ENCODE data around the gene LRRC38. TPM values are rescaled to one million over a fixed set of nuclear protein-coding genes. Genes with fewer than 3 reads are reported as not detected.

LRRC38 gene
- total RNA-seq, 1 donor from 2014 or later: 0.33 TPM

DNA sequence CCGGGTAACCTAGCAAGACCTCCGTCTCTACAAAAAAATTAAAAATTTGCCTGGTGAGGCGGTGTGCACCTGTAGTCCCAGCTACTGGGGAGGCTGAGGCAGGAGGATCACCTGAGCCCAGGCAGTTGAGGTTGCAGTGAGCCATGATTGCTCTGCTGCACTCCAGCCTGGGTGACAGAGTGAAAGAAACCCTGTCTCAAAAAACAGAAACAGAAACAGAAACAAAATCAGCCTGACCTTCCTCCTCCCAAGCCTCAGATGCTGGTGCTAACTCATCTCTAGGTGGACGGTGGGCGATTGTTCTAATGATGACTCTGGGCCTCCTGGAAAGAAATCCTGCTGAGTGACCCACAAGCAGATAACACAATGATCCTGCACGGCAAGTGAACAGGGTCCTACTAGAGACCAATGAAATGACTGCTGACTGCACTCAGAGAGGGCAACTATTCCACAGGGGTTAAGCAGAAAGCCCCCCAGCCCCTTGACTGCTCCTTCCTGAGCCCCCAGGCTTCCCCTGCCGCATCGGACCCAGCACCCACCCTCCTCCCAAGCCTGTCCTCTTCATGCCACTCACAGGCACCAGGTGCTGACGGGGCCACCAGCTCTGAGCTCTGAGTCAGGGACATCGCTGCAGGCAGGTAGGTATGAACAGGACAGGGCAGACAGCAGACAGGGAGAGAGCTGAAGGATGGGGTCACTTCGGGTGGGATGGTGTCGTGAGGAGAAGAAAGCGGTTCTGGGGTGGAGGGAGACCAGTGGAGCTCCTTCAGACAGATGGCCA, 27.8 kb upstream of the LRRC38 start:
- no peak for DNase-seq (ENCODE audit: low read depth)

DNA sequence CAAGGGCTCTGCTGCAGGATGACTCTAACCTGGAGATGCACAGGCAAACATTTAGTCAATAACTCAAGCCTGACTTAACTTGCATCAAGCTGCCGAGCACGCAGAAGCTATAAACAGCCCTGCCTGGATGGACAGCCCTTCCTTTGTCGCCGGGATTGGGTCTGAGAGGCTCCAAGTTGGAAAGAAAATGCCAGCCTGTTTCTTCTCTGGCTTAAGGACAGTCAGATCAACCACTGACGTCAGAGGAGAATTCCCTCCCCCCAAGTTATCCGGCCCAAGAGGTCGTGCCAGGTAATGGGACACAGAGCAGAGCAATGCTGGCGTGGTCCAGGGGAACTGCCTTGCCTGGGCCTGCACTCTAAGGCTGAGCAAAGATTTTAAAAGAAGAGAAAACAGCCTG, 27.1 kb upstream of the LRRC38 start:
- no peak for DNase-seq (ENCODE audit: low read depth)
- no peaks in the 10 kb centered on the region for H3K36me3 ChIP-seq (ENCODE audit: control insufficient read depth, insufficient read depth, low read length)
- no peak overlapping the region for H3K4me3 ChIP-seq (ENCODE audit: low read depth, low read length)
- TF ChIP-seq, protein P1, sequence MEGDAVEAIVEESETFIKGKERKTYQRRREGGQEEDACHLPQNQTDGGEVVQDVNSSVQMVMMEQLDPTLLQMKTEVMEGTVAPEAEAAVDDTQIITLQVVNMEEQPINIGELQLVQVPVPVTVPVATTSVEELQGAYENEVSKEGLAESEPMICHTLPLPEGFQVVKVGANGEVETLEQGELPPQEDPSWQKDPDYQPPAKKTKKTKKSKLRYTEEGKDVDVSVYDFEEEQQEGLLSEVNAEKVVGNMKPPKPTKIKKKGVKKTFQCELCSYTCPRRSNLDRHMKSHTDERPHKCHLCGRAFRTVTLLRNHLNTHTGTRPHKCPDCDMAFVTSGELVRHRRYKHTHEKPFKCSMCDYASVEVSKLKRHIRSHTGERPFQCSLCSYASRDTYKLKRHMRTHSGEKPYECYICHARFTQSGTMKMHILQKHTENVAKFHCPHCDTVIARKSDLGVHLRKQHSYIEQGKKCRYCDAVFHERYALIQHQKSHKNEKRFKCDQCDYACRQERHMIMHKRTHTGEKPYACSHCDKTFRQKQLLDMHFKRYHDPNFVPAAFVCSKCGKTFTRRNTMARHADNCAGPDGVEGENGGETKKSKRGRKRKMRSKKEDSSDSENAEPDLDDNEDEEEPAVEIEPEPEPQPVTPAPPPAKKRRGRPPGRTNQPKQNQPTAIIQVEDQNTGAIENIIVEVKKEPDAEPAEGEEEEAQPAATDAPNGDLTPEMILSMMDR (IDR thresholded peaks at IDR 0.05; ENCODE audit: insufficient read depth, low read length, poor library complexity, severe bottlenecking): no peak
- H3K27me3 ChIP-seq (ENCODE audit: control insufficient read depth, insufficient read depth, low read length): no peaks in the 10 kb centered on the region

More for the DNA sequence above, 27.8 kb upstream of the LRRC38 start:
- Histone ChIP-seq H3K4me3 (ENCODE audit: low read depth, low read length) (no peak overlapping the region), H3K36me3 (ENCODE audit: control insufficient read depth, insufficient read depth, low read length) (no peaks in the 10 kb centered on the region), H3K27me3 (ENCODE audit: control insufficient read depth, insufficient read depth, low read length) (no peaks in the 10 kb centered on the region)
- TF ChIP-seq, protein P1 (IDR thresholded peaks at IDR 0.05; ENCODE audit: insufficient read depth, low read length, poor library complexity, severe bottlenecking): no peak

DNA sequence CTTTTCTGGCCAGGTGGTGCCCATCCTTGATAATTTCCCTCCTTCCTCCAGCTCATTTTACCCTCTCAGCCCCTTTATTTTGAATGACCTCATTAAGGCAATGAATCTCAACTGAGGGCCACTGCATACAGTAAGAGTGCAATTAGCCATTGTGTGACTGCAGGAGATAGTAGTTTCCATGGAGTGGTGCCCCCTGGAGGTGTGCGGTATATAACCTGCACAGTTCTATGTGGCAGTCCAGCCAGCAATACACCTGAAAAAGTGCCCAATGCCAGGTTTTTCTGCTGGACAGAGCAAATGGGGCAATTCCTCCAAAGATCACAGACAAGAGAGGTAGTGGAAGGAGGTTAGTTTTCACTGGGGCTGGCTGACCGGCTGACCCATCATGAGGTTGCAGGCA, 25.9 kb upstream of the LRRC38 start:
- Histone ChIP-seq H3K27me3 (ENCODE audit: control insufficient read depth, insufficient read depth, low read length) (no peaks in the 10 kb centered on the region), H3K36me3 (ENCODE audit: control insufficient read depth, insufficient read depth, low read length) (no peaks in the 10 kb centered on the region), H3K4me3 (ENCODE audit: low read depth, low read length) (no peak overlapping the region)
- no peak for DNase-seq (ENCODE audit: low read depth)
- TF ChIP-seq, protein P1 (IDR thresholded peaks at IDR 0.05; ENCODE audit: insufficient read depth, low read length, poor library complexity, severe bottlenecking): no peak

DNA sequence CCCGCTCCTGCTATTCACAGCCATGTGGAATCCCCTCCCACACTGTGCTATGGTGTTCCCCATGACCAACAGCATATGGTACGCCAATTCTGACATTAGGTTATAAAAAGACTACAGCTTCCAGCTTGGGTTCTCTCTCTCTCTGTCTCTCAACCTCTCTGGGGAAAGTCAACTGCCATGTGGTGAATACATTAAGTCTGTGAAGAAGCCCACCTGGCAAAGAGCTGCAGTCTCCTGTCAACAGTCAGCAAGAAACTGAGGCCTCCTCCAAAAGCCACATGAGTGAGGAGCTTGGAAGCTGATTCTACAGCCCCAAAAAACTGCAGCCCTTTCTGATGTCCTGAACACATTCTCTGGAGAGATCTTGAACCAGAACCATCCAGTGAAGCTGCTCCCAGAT, 25.0 kb upstream of the LRRC38 start:
- Histone ChIP-seq H3K36me3 (ENCODE audit: control insufficient read depth, insufficient read depth, low read length) (no peaks in the 10 kb centered on the region), H3K27me3 (ENCODE audit: control insufficient read depth, insufficient read depth, low read length) (no peaks in the 10 kb centered on the region), H3K4me3 (ENCODE audit: low read depth, low read length) (no peak overlapping the region)
- TF ChIP-seq, protein P1 (IDR thresholded peaks at IDR 0.05; ENCODE audit: insufficient read depth, low read length, poor library complexity, severe bottlenecking): no peak
- no peak for DNase-seq (ENCODE audit: low read depth)

DNA sequence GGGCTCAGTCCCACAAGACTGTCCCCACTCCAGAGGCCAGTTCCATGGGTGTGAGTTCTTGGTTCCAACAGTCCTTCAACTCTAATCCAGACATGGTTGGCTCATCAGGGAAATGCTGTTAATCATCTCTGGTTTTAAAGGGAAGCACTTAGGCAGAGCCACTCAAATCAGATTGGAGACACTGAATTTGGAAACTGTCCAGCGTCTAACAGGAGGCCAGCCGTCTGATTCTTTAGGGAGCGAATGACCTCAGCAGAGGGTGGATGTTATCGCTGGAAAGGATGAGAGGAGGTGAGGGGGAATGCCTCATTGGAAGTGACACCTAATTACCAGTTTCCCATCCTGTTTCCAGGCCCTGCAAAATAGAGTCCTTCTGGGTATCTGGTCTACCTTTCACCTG, 22.8 kb upstream of the LRRC38 start:
- H3K4me3 ChIP-seq (ENCODE audit: low read depth, low read length): no peak overlapping the region
- no peaks in the 10 kb centered on the region for H3K36me3 ChIP-seq (ENCODE audit: control insufficient read depth, insufficient read depth, low read length)
- DNase-seq (ENCODE audit: low read depth): no peak
- TF ChIP-seq, protein P1 (IDR thresholded peaks at IDR 0.05; ENCODE audit: insufficient read depth, low read length, poor library complexity, severe bottlenecking): no peak
- H3K27me3 ChIP-seq (ENCODE audit: control insufficient read depth, insufficient read depth, low read length): no peaks in the 10 kb centered on the region

DNA sequence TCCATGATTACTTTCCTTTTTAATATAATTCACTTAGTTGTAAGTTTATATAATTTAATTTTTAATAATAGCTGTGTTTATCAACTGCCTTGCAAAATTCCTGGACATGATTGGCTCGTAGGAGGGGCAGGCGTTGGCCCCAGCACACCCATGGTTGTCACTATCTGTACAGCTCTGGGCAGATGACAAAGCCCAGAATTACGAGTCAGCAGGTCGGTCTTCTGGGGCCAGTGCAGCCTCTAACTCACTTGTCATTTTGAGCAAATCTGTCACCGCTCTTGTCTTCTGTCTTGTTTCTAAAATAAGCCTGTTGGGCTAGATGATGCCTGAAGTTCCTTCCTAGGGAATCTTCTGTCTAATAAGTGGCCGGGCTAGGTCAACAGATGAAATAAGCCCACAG, 21.4 kb upstream of the LRRC38 start:
- Histone ChIP-seq H3K27me3 (ENCODE audit: control insufficient read depth, insufficient read depth, low read length) (no peaks in the 10 kb centered on the region), H3K4me3 (ENCODE audit: low read depth, low read length) (no peak overlapping the region), H3K36me3 (ENCODE audit: control insufficient read depth, insufficient read depth, low read length) (no peaks in the 10 kb centered on the region)
- no peak for DNase-seq (ENCODE audit: low read depth)
- TF ChIP-seq, protein P1 (IDR thresholded peaks at IDR 0.05; ENCODE audit: insufficient read depth, low read length, poor library complexity, severe bottlenecking): no peak

Data from kidney epithelial cell (primary cell).